OCI-LY1 (cell line): ENCODE results near the gene AGAP1.

Experiments
- EZH2 ChIP-seq: fragments of 200-600 bp; sonication (generic), shearing (Covaris generic); IDR thresholded peaks from 2 replicates; pipeline ENCODE4 v1.8.0; 2017; ENCODE audit warnings: borderline replicate concordance, mixed run types, mild to moderate bottlenecking, antibody characterized with exemption, low read length, moderate library complexity, mixed read lengths
- TF ChIP-seq, protein P1 (sequence below): fragments of 200-600 bp; sonication (generic), shearing (Covaris generic); IDR thresholded peaks from 2 replicates; pipeline ENCODE4 v1.5.1; 2017; ENCODE audit warnings: mild to moderate bottlenecking, antibody characterized with exemption, low read length, moderate library complexity, mixed read lengths

GRCh38 chr2:235749121-235749770 is 255.4 kb downstream of the AGAP1 start:
- TF ChIP-seq, protein P1, sequence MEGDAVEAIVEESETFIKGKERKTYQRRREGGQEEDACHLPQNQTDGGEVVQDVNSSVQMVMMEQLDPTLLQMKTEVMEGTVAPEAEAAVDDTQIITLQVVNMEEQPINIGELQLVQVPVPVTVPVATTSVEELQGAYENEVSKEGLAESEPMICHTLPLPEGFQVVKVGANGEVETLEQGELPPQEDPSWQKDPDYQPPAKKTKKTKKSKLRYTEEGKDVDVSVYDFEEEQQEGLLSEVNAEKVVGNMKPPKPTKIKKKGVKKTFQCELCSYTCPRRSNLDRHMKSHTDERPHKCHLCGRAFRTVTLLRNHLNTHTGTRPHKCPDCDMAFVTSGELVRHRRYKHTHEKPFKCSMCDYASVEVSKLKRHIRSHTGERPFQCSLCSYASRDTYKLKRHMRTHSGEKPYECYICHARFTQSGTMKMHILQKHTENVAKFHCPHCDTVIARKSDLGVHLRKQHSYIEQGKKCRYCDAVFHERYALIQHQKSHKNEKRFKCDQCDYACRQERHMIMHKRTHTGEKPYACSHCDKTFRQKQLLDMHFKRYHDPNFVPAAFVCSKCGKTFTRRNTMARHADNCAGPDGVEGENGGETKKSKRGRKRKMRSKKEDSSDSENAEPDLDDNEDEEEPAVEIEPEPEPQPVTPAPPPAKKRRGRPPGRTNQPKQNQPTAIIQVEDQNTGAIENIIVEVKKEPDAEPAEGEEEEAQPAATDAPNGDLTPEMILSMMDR: no peak
- no peak for TF ChIP-seq EZH2
